ENCODE results near the gene CPS1.

CPS1 gene

DNA sequence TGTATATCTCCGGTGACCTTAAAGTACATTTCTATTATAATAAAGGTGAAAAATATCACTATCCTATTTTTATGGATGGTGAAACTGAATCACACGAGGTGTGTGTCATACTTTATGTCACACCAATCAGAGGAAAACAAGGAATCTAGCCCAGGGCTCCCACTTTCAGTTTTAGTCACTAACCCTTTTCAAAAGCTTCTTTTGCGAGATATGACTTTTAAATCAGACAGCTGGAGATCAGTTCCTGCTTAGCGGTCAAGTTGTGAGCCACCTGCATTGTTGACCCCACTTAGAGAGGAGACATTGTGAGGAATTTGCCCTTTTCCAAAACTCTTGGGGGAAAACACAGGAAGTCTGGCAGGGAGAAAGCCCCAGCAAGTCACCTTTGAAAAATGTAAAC, 70.5 kb downstream of the CPS1 start:
- TF ChIP-seq Cebpa-rat (IDR thresholded peaks at IDR 0.05) = no peak
- Histone ChIP-seq H3K4me2 (no peak overlapping the region), H3K9me3 (no peaks in the 10 kb centered on the region)

DNA sequence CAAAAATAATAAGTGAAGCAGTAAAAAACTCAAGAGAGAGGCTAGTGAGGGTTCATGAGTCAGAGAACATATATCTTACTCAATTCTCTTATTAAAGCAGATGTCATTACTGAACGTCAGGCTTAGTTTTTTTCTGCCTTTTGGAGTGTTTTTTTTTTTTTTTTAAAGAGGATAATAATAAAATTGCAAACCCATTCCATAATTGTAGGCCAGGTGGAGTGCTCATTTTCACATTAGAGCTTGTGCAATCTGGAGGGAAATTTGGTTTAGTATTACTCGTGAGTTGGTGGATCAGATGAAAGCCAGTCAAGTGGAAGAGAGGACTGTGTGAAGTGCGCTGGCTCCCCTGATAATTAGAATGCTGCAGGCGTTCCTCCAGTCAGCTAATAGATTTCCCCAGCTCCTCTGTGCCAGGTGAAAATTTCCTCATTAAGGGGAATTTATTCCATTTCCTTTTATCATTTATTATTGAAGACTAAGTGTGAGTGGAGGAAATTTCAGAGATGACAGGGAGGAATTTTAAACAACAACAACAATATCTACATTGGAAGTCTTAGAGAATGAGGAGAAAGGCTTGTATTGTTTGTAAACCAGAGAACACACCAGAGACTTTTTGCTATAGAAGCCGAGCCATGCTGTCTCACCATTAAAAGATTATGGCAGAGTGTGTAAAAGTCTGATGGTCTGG, 74.6 kb downstream of the CPS1 start:
- Histone ChIP-seq H3K27ac (no peak overlapping the region), H4K20me1 (no peaks in the 10 kb centered on the region), H3K4me2 (no peak overlapping the region), H3K9me3 (no peaks in the 10 kb centered on the region), H3K36me3 (no peaks in the 10 kb centered on the region), H3K27me3 (no peaks in the 10 kb centered on the region), H3K4me3 (no peak overlapping the region), H3K4me1 (peaks cover 6% of the 10 kb centered on the region; the same call in 1 of the 2 replicates), H3K9ac (no peak overlapping the region)
- no peak for TF ChIP-seq Cebpa-rat (IDR thresholded peaks at IDR 0.05)

More for the DNA sequence above, 70.5 kb downstream of the CPS1 start:
- Histone ChIP-seq H4K20me1 (no peaks in the 10 kb centered on the region), H3K9ac (no peak overlapping the region), H3K27ac (no peak overlapping the region), H3K27me3 (no peaks in the 10 kb centered on the region), H3K36me3 (no peaks in the 10 kb centered on the region), H3K4me1 (no peaks in the 10 kb centered on the region), H3K4me3 (no peak overlapping the region)

DNA sequence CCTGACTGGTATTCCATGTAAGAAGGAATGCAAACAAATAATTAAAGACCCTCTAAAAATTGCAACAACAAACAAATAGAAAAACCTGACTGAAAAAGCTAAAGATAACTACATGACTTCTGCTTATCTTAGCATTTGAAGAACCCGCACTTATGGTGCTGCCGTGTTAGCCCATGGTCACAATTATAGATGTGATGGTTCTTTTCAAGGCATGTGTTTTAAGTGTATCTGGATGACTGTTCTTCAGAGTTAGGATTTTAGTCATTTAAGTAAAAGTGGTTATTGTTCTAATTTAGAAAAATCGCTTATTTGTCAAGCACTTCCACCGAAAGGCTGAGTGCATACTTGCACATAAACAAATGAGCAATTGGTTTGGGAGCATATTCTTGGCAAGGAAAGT, 77.3 kb downstream of the CPS1 start:
- Histone ChIP-seq H3K27ac (no peak overlapping the region), H3K9ac (no peak overlapping the region), H3K4me2 (no peak overlapping the region), H3K9me3 (no peaks in the 10 kb centered on the region), H4K20me1 (no peaks in the 10 kb centered on the region), H3K4me1 (peaks cover 6% of the 10 kb centered on the region; the same call in 1 of the 2 replicates), H3K36me3 (no peaks in the 10 kb centered on the region), H3K4me3 (no peak overlapping the region), H3K27me3 (no peaks in the 10 kb centered on the region)
- TF ChIP-seq Cebpa-rat (IDR thresholded peaks at IDR 0.05) = no peak

DNA sequence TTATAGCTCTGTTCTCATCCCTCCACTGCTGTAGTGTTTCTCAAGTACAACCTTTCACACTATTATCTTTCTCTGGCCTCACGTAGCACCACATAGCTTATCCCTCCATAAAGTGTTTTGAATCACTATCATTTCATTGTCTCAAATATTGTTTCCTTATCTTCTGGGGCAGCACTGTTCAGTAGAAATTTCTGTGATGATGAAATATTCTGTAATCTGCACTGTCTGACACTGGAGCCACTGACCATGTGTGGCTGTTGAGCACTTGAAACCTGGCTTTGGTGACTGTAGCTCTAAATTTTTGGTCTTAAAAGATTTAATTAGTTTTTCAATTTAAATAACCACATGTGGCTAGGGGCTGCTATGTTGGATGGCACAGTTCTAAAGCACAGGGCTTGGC, 78.9 kb downstream of the CPS1 start:
- Histone ChIP-seq H4K20me1 (no peaks in the 10 kb centered on the region), H3K27me3 (no peaks in the 10 kb centered on the region), H3K9ac (no peak overlapping the region), H3K9me3 (no peaks in the 10 kb centered on the region), H3K36me3 (no peaks in the 10 kb centered on the region), H3K27ac (no peak overlapping the region), H3K4me2 (no peak overlapping the region), H3K4me1 (peaks cover 6% of the 10 kb centered on the region; the same call in 1 of the 2 replicates), H3K4me3 (no peak overlapping the region)
- TF ChIP-seq Cebpa-rat (IDR thresholded peaks at IDR 0.05) = no peak

DNA sequence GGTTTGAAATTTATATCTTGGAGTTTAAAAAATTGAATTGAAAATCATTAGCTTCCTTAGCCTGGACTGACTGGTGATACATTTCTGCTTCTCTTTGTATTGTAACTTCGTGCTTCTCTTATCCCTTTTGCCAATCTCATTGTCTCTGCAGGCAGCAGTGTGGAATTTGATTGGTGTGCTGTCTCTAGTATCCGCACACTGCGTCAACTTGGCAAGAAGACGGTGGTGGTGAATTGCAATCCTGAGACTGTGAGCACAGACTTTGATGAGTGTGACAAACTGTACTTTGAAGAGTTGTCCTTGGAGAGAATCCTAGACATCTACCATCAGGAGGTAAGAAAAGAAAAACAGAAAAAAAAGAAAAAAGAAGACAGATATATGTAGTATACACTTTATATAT, 85.9 kb downstream of the CPS1 start:
- no peaks in the 10 kb centered on the region for H3K36me3 ChIP-seq
- H3K4me2 ChIP-seq = no peak overlapping the region
- no peak overlapping the region for H3K4me3 ChIP-seq
- no peaks in the 10 kb centered on the region for H3K9me3 ChIP-seq
- no peaks in the 10 kb centered on the region for H3K4me1 ChIP-seq
- no peaks in the 10 kb centered on the region for H3K27me3 ChIP-seq
- no peak overlapping the region for H3K9ac ChIP-seq
- no peaks in the 10 kb centered on the region for H4K20me1 ChIP-seq
- no peak overlapping the region for H3K27ac ChIP-seq
- TF ChIP-seq Cebpa-rat (IDR thresholded peaks at IDR 0.05) = no peak

DNA sequence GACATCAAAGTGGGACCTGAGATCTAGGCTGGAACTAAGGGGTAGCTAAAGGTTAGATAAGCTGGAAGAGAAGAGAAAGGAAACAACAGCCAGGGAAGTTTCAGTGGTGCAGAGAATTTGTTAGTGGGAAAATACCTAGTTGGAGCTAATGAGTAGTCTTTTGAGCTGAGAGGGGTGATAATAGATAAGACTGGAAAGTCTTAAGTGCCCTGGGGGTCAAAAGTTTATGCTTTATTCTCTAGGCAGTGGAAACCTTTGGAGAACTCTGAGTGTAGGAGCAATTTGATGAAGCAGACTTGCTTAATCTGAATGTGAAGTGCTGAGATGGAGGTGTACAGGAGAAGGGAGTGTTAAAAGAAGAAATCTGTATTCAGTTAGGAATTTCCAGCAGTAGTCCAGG, 90.8 kb downstream of the CPS1 start:
- H3K36me3 ChIP-seq = no peaks in the 10 kb centered on the region
- TF ChIP-seq Cebpa-rat (IDR thresholded peaks at IDR 0.05) = no peak
- H3K9me3 ChIP-seq = no peaks in the 10 kb centered on the region
- no peak overlapping the region for H3K4me3 ChIP-seq
- no peaks in the 10 kb centered on the region for H3K27me3 ChIP-seq
- no peaks in the 10 kb centered on the region for H4K20me1 ChIP-seq
- H3K27ac ChIP-seq = no peak overlapping the region
- no peaks in the 10 kb centered on the region for H3K4me1 ChIP-seq
- H3K4me2 ChIP-seq = no peak overlapping the region
- no peak overlapping the region for H3K9ac ChIP-seq

DNA sequence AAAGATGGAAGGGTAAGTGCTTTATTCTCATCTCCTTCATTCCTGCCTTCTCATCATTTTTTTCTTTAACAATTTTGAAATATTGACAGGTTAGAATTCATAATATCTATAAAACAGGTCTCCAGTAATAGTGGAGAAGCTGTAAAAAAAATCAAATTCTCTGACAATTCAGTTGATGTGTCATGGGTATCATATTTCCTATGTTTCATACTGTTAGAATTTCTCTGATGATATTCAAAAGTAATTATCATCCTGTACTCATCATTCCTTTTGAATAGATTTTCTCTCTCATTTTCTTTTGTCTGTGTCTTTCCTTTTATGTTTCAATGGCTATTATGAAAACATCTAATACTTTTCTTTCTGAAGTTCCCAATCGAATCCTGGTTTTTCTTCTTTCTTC, 97.7 kb downstream of the CPS1 start:
- Histone ChIP-seq H3K27ac (no peak overlapping the region), H3K36me3 (no peaks in the 10 kb centered on the region), H3K4me1 (no peaks in the 10 kb centered on the region), H3K9ac (no peak overlapping the region), H3K4me2 (no peak overlapping the region), H3K27me3 (no peaks in the 10 kb centered on the region), H3K4me3 (no peak overlapping the region), H4K20me1 (no peaks in the 10 kb centered on the region), H3K9me3 (no peaks in the 10 kb centered on the region)
- no peak for TF ChIP-seq Cebpa-rat (IDR thresholded peaks at IDR 0.05)

DNA sequence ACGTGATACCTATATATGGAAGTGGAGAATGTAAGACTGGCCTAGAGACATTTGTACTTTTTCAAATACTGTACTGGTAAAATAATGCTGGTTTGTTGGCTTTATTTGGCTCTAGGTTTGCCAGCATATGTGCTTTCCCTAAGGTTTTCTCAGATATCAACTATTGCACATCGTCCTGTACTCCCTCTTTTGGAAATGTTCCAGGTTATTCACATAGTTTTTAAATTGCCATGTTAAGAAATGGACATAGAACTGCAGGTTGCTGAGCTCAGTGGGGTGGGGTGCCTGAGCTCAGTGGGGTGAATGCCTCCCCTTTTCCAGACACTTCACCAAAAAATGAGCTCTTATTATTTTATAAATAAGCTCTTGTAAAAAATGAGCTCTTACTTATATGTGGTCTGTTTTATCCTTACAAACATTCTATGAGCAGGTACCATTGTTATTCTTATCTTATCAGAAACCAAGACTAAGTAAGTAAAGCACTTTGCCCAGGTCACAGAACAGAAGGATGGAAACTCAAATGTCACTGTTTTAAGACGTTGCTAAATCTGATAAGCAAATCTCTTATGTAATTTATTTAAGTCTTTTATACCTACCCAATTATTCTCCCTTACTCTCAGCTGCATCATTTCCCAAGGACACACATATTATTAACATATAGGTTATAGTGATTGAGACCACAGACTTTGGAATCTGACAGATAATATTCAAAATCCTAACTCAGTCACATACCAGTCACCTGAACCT, 99.0 kb downstream of the CPS1 start:
- no peak for TF ChIP-seq Cebpa-rat (IDR thresholded peaks at IDR 0.05)
- no peaks in the 10 kb centered on the region for H3K9me3 ChIP-seq
- H4K20me1 ChIP-seq = no peaks in the 10 kb centered on the region
- no peaks in the 10 kb centered on the region for H3K36me3 ChIP-seq
- no peak overlapping the region for H3K27ac ChIP-seq
- no peak overlapping the region for H3K9ac ChIP-seq
- no peaks in the 10 kb centered on the region for H3K4me1 ChIP-seq
- H3K4me3 ChIP-seq = no peak overlapping the region
- H3K27me3 ChIP-seq = no peaks in the 10 kb centered on the region
- no peak overlapping the region for H3K4me2 ChIP-seq

DNA sequence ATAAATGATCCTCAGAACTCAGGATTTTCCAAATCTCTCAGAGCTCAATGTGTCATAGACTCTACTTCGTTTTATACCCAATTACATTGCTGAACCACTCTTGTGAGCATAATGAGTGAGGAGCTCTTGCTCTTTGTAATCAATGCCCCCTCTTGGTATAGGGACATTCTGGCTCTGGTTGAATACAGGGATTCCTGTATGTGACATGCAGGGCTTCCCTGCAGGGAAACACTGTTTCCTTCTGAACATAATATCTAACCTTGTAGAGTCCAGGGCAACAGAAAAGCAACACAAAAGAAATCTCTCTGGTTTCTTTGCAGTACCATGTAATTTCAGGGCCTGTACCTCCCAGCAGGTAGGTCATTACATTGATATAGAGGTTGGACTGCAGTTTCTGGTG, 101.5 kb downstream of the CPS1 start:
- no peak for TF ChIP-seq Cebpa-rat (IDR thresholded peaks at IDR 0.05)
- no peaks in the 10 kb centered on the region for H3K4me1 ChIP-seq
- no peak overlapping the region for H3K4me2 ChIP-seq
- H3K9ac ChIP-seq = no peak overlapping the region
- no peaks in the 10 kb centered on the region for H4K20me1 ChIP-seq
- H3K36me3 ChIP-seq = no peaks in the 10 kb centered on the region
- H3K9me3 ChIP-seq = peaks cover 4% of the 10 kb centered on the region
- H3K27me3 ChIP-seq = no peaks in the 10 kb centered on the region
- H3K4me3 ChIP-seq = no peak overlapping the region
- H3K27ac ChIP-seq = no peak overlapping the region

DNA sequence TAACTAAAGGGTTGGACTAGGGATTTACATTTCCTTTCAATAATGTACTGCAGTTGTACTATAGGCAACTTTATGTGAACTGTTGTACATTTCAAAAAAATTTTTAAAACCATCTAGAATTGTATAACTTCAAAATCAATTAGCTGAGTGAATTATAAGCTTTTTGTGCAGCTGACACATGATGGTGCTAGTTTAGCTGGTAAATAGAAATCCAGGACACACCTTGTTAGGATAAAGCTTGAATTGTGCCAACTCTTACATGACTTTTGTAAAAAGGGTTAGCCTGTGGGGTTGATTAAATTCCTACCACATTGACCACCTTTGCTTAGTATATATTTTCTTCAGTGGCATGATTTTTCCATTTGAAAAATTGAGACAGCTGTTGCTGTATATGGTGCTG, 104.4 kb downstream of the CPS1 start:
- Histone ChIP-seq H3K4me3 (no peak overlapping the region), H4K20me1 (no peaks in the 10 kb centered on the region), H3K9ac (no peak overlapping the region), H3K9me3 (peaks cover 4% of the 10 kb centered on the region), H3K27me3 (no peaks in the 10 kb centered on the region), H3K36me3 (no peaks in the 10 kb centered on the region), H3K27ac (no peak overlapping the region), H3K4me1 (no peaks in the 10 kb centered on the region), H3K4me2 (no peak overlapping the region)
- TF ChIP-seq Cebpa-rat (IDR thresholded peaks at IDR 0.05) = no peak
